HCT116 (cell line): ENCODE measurements around the gene IFNL4. TPM values are rescaled to one million over a fixed set of nuclear protein-coding genes. Genes with fewer than 3 reads are reported as not detected.

Experiments
- ATAC-seq: fragments of 200-7000 bp; cut with Tn5 transposase; 2 replicates; pipeline ENCODE4 v1.9.1; 2020; ENCODE audit warnings: mild to moderate bottlenecking, moderate library complexity
- BruUV-seq: library from RNA; stranded (reverse); fragments of 400-500 nt; replicated peaks from 2 replicates; lab custom pipeline; 2021; lab: Mats Ljungman, UMichigan
- CTCF ChIA-PET: fragments of 300-600 bp; sonication (Branson Sonifier 250); formaldehyde crosslinking; loops from one replicate; lab custom pipeline; 2021; ENCODE audit warnings: antibody characterized with exemption; lab: Charles Lee
- POLR2A ChIA-PET: fragments of 300-600, 350-600 bp; sonication (Branson Sonifier 250); formaldehyde crosslinking; loops from one replicate; lab custom pipeline; 2021; ENCODE audit warnings: antibody characterized with exemption; lab: Charles Lee
- RAD21 ChIA-PET, 2 experiments: fragments of 300-600 bp; sonication (Branson Sonifier 250); formaldehyde crosslinking; loops; one replicate each; lab custom pipeline; 2023; ENCODE audit warnings: low total read pairs in 2 of 2; ENCODE audit not compliant: uncharacterized antibody in 2 of 2, unreplicated experiment in 2 of 2, low non-redundant PET in 1 of 2; lab: Charles Lee
- DNase-seq: peaks from one replicate; pipeline ENCODE4 v3.0.0-alpha.2; 2010; ENCODE audit warnings: low read depth, low spot score
- H2AFZ ChIP-seq: fragments of 200-600 bp; shearing (Covaris generic), sonication (generic); 2 replicates; pipeline ENCODE4 v1.6.1; 2017; ENCODE audit warnings: low read depth, mixed run types, mixed read lengths, antibody characterized with exemption, low read length; ENCODE audit not compliant: poor library complexity, severe bottlenecking
- H3K27ac ChIP-seq: 2 replicates; pipeline ENCODE4 v1.5.1; 2012; ENCODE audit warnings: low read depth, low read length
- H3K27me3 ChIP-seq: fragments of 200-600 bp; sonication (generic); 2 replicates; pipeline ENCODE4 v1.6.1; 2016; ENCODE audit warnings: mixed run types, low read length, mixed read lengths; ENCODE audit not compliant: insufficient read depth
- H3K36me3 ChIP-seq, 2 experiments: fragments of 200-500 bp in 1 of 2; fragments of 200-600 bp in 1 of 2; sonication (Bioruptor generic) in 1 of 2; sonication (generic) in 1 of 2; 2 replicates each; pipeline versions ENCODE4 v1.5.1 to v1.6.1; 2014 to 2016; ENCODE audit warnings: low read length in 2 of 2, inconsistent platforms in 1 of 2, mixed read lengths in 1 of 2, mixed run types in 1 of 2; ENCODE audit not compliant: insufficient read depth in 2 of 2, control insufficient read depth in 1 of 2
- H3K4me1 ChIP-seq, 2 experiments: fragments of 200-600 bp in 1 of 2; sonication (generic) in 1 of 2; 2 replicates each; pipeline versions ENCODE4 v1.5.1 to v1.6.1; 2012 to 2017; ENCODE audit warnings: low read length in 2 of 2, inconsistent platforms in 1 of 2, mild to moderate bottlenecking in 1 of 2, mixed read lengths in 1 of 2, mixed run types in 1 of 2, moderate library complexity in 1 of 2; ENCODE audit not compliant: insufficient read depth in 2 of 2, control insufficient read depth in 1 of 2
- H3K4me2 ChIP-seq: fragments of 200-600 bp; sonication (generic); 2 replicates; pipeline ENCODE4 v1.6.1; 2017; ENCODE audit warnings: mixed run types, low read length, mixed read lengths
- H3K4me3 ChIP-seq, 2 experiments: fragments of 200-600 bp in 1 of 2; sonication (generic) in 1 of 2; replicated peaks in 1 of 2; 2 replicates each; pipeline ENCODE4 v1.5.1; 2011 to 2016; ENCODE audit warnings: low read length in 2 of 2, control low read depth in 1 of 2, low read depth in 1 of 2, mild to moderate bottlenecking in 1 of 2, mixed read lengths in 1 of 2, mixed run types in 1 of 2
- H3K79me2 ChIP-seq: fragments of 200-600 bp; sonication (generic); 2 replicates; pipeline ENCODE4 v1.6.1; 2017; ENCODE audit warnings: mild to moderate bottlenecking, mixed run types, low read length, moderate library complexity, mixed read lengths; ENCODE audit not compliant: insufficient read depth
- H3K9ac ChIP-seq: fragments of 200-600 bp; sonication (generic); 2 replicates; pipeline ENCODE4 v1.6.1; 2016; ENCODE audit warnings: low read length, mixed read lengths
- H3K9me2 ChIP-seq: fragments of 200-600 bp; sonication (generic), shearing (Covaris generic); 2 replicates; pipeline ENCODE4 v1.6.1; 2017; ENCODE audit warnings: mixed run types, mild to moderate bottlenecking, moderate library complexity; ENCODE audit not compliant: insufficient read depth
- H3K9me3 ChIP-seq, 2 experiments: fragments of 200-500 bp in 1 of 2; fragments of 200-600 bp in 1 of 2; sonication (Bioruptor generic) in 1 of 2; sonication (generic) in 1 of 2; 2 replicates each; pipeline ENCODE4 v1.6.1; 2014 to 2017; ENCODE audit warnings: low read length in 2 of 2, mixed read lengths in 2 of 2, inconsistent platforms in 1 of 2, low read depth in 1 of 2, mild to moderate bottlenecking in 1 of 2, mixed run types in 1 of 2, moderate library complexity in 1 of 2; ENCODE audit not compliant: control insufficient read depth in 1 of 2, insufficient read depth in 1 of 2
- H4K20me1 ChIP-seq: fragments of 200-600 bp; sonication (generic), shearing (Covaris generic); 2 replicates; pipeline ENCODE4 v1.6.1; 2017; ENCODE audit warnings: mixed run types, mild to moderate bottlenecking, moderate library complexity; ENCODE audit not compliant: insufficient read depth
- CEBPB ChIP-seq: IDR thresholded peaks from 2 replicates; pipeline ENCODE4 v1.6.1; 2012; ENCODE audit warnings: low read depth
- EGR1 ChIP-seq: IDR thresholded peaks from 2 replicates; pipeline ENCODE4 v1.6.1; 2012; ENCODE audit warnings: low read depth
- EZH2 ChIP-seq: fragments of 200-600 bp; sonication (generic); IDR thresholded peaks from 2 replicates; pipeline ENCODE4 v1.6.1; 2017; ENCODE audit warnings: antibody characterized with exemption, mixed run types
- EZH2phosphoT487 ChIP-seq: fragments of 200-600 bp; IDR thresholded peaks from 2 replicates; pipeline ENCODE4 v1.6.1; 2018; ENCODE audit warnings: antibody characterized with exemption, borderline replicate concordance
- FOSL1 ChIP-seq: IDR thresholded peaks from 2 replicates; pipeline ENCODE4 v1.6.1; 2012; ENCODE audit warnings: low read depth
- MAX ChIP-seq: IDR thresholded peaks from 2 replicates; pipeline ENCODE4 v1.6.1; 2012
- POLR2A ChIP-seq: IDR thresholded peaks from 2 replicates; pipeline ENCODE4 v1.7.0; 2011; ENCODE audit warnings: borderline replicate concordance; ENCODE audit not compliant: insufficient read depth, insufficient read length; ENCODE audit errors: extremely low read depth
- REST ChIP-seq: IDR thresholded peaks from 2 replicates; pipeline ENCODE4 v1.6.1; 2012; ENCODE audit warnings: low read depth
- SIN3A ChIP-seq: IDR thresholded peaks from 2 replicates; pipeline ENCODE4 v1.6.1; 2012; ENCODE audit warnings: low read depth
- SRF ChIP-seq: IDR thresholded peaks from 2 replicates; pipeline ENCODE4 v1.6.1; 2012; ENCODE audit warnings: low read depth
- YY1 ChIP-seq: IDR thresholded peaks from 2 replicates; pipeline ENCODE4 v1.6.1; 2011; ENCODE audit warnings: low read length, low read depth, moderate library complexity, mild to moderate bottlenecking; ENCODE audit not compliant: insufficient replicate concordance; ENCODE audit errors: extremely low read depth
- ZBTB33 ChIP-seq: IDR thresholded peaks from 2 replicates; pipeline ENCODE4 v1.6.1; 2011; ENCODE audit warnings: mild to moderate bottlenecking, low read length, moderate library complexity; ENCODE audit not compliant: insufficient replicate concordance; ENCODE audit errors: extremely low read depth
- ZFX ChIP-seq: fragments of 450-650 bp; IDR thresholded peaks from 2 replicates; pipeline ENCODE4 v1.6.1; 2017
- ZNF274 ChIP-seq: fragments of 200-500 bp; sonication (Bioruptor generic); IDR thresholded peaks from 2 replicates; pipeline ENCODE4 v1.6.1; 2014; ENCODE audit warnings: mild to moderate bottlenecking, low read depth, low read length, inconsistent platforms
- intact Hi-C: fragments of 100-400 bp; cut with micrococcal nuclease; formaldehyde crosslinking; loops from 2 replicates; pipeline ENCODE4 v1.10.0; 2022
- total RNA-seq: library from RNA; stranded (reverse); gene quantifications from one replicate; pipeline ENCODE4 v1.2.1, GENCODE V29; 2021; ENCODE audit not compliant: unreplicated experiment

IFNL4 gene
- total RNA-seq, 1 experiment from 2014 or later, result not detected

- no peaks in the 10 kb centered on the region for H4K20me1 ChIP-seq
- CTCF ChIA-PET, result no interaction called here
- H2AFZ ChIP-seq, result no peak overlapping the region
- no TSS peak for BruUV-seq
- DNase-seq, result no peak
- H3K4me1 ChIP-seq, result no peaks in the 10 kb centered on the region
- TF ChIP-seq YY1 (no peak), POLR2A (no peak), ZFX (no peak), EZH2 (no peak), REST (no peak), SRF (no peak), FOSL1 (no peak), EZH2phosphoT487 (no peak), MAX (no peak), EGR1 (no peak), SIN3A (no peak), ZBTB33 (no peak), ZNF274 (no peak), CEBPB (no peak)
- TF ChIP-seq, all 23 proteins: peak for 0
- Histone ChIP-seq H3K27ac (no peak overlapping the region), H3K9ac (no peak overlapping the region), H3K9me3 (no peaks in the 10 kb centered on the region), H3K4me2 (no peak overlapping the region), H3K27me3 (no peaks in the 10 kb centered on the region), H3K4me3 (no peak overlapping the region), H3K36me3 (no peaks in the 10 kb centered on the region), H3K9me2 (no peaks in the 10 kb centered on the region), H3K79me2 (no peaks in the 10 kb centered on the region)
- ChIA-PET RAD21 (no interaction called here), POLR2A (no interaction called here)
- intact Hi-C loops, result no loop called here
- no peak for ATAC-seq
Observed at GRCh38 chr19:39263912-39264305, 15.3 kb upstream of the IFNL4 start.
